BE2C (cell line): ENCODE results near the gene KRTAP5-6.

Experiments
- DNase-seq: peaks from one replicate; pipeline ENCODE4 v3.0.0-alpha.2; 2020
- H3K27me3 ChIP-seq: fragments of 250-450 bp; sonication (Bioruptor Pico); 2 replicates; pipeline ENCODE4 v1.5.1; 2020; ENCODE audit warnings: mild to moderate bottlenecking
- H3K36me3 ChIP-seq: fragments of 250-450 bp; sonication (Bioruptor Pico); 2 replicates; pipeline ENCODE4 v1.5.1; 2020; ENCODE audit warnings: mild to moderate bottlenecking
- H3K4me1 ChIP-seq: fragments of 250-450 bp; sonication (Bioruptor Pico); 2 replicates; pipeline ENCODE4 v1.5.1; 2020
- H3K4me3 ChIP-seq: 2 replicates; pipeline ENCODE4 v1.5.1; 2011; ENCODE audit warnings: low read depth, low read length
- H3K9me3 ChIP-seq: fragments of 250-450 bp; sonication (Bioruptor Pico); 2 replicates; pipeline ENCODE4 v1.5.1; 2020
- TF ChIP-seq, protein P1 (sequence below): IDR thresholded peaks from 2 replicates; pipeline ENCODE4 v1.5.1; 2012; ENCODE audit warnings: mild to moderate bottlenecking, low read depth, low read length

Gene KRTAP5-6

GRCh38 chr11:1746511-1746931 is 49.5 kb downstream of the KRTAP5-6 start:
- no peak for DNase-seq
- no peaks in the 10 kb centered on the region for H3K36me3 ChIP-seq
- H3K4me3 ChIP-seq, result no peak overlapping the region
- H3K9me3 ChIP-seq, result no peaks in the 10 kb centered on the region
- no peaks in the 10 kb centered on the region; the same call in 1 of the 2 replicates for H3K4me1 ChIP-seq
- peaks cover 22% of the 10 kb centered on the region for H3K27me3 ChIP-seq
- TF ChIP-seq, protein P1, sequence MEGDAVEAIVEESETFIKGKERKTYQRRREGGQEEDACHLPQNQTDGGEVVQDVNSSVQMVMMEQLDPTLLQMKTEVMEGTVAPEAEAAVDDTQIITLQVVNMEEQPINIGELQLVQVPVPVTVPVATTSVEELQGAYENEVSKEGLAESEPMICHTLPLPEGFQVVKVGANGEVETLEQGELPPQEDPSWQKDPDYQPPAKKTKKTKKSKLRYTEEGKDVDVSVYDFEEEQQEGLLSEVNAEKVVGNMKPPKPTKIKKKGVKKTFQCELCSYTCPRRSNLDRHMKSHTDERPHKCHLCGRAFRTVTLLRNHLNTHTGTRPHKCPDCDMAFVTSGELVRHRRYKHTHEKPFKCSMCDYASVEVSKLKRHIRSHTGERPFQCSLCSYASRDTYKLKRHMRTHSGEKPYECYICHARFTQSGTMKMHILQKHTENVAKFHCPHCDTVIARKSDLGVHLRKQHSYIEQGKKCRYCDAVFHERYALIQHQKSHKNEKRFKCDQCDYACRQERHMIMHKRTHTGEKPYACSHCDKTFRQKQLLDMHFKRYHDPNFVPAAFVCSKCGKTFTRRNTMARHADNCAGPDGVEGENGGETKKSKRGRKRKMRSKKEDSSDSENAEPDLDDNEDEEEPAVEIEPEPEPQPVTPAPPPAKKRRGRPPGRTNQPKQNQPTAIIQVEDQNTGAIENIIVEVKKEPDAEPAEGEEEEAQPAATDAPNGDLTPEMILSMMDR, result no peak

DNA sequence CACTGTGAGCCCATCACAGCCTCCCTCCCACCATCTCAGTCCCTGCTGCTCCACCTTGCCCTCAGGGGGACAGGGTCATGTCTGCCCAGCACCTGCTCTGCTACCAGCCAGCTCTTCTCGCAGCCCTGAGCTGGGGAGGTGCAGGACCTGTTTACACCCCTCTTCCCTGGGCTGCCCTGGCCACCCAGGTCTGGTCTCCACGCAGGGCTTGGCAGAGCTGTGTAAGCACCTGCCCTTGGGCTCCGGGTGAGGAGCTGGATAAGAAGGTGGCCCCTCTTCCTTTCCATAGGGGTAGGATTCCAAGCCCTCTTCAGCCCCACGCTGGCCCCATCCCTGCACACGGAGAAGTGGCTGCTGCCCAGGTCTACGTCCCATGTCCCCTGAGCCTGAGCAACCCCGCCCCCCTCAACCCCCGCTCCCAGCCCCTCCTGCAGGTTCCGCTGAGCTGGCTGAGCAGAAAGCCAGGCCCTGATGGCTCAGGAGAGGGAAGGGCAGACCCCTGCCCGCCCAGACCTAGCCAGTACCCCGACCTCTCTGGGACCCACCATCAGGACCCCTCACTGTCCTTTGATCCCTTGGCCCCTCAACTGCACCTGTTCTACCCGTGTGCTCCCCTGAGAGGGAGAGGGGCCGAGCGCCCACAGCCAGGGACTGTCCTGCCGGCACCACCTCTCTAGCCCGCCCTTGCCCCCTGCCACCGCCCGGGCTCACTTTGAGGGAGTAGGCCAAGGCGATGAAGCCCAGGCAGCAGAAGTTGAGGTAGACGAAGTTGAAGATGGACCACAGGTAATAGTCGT is 50.2 kb downstream of the KRTAP5-6 start:
- DNase-seq, result no peak
- Histone ChIP-seq H3K4me3 (no peak overlapping the region), H3K27me3 (peaks cover 22% of the 10 kb centered on the region), H3K4me1 (peaks cover 4% of the 10 kb centered on the region; the same call in 1 of the 2 replicates), H3K36me3 (no peaks in the 10 kb centered on the region), H3K9me3 (no peaks in the 10 kb centered on the region)
- TF ChIP-seq, protein P1, result no peak
